Measurements from ENCODE around the gene SBF2. TPM values are rescaled to one million over a fixed set of nuclear protein-coding genes. Genes with fewer than 3 reads are reported as not detected.

SBF2 gene
- polyA plus RNA-seq, 1 donor from 2014 or later, result 53.4 TPM

GRCh38 chr11:9756878-9757277 is 537.1 kb downstream of the SBF2 start:
- TF ChIP-seq RAD21 (conservative IDR thresholded peaks at IDR 0.05), result no peak
- TF ChIP-seq EP300 (conservative IDR thresholded peaks at IDR 0.05; ENCODE audit: poor library complexity, severe bottlenecking), result no peak
- no peak for TF ChIP-seq REST (IDR thresholded peaks at IDR 0.05; ENCODE audit: borderline replicate concordance)
- no peak for TF ChIP-seq EZH2 (IDR thresholded peaks at IDR 0.05; ENCODE audit: borderline replicate concordance, insufficient read depth, low read length, poor library complexity, severe bottlenecking)
- no peak for TF ChIP-seq MXI1 (conservative IDR thresholded peaks at IDR 0.05; ENCODE audit: poor library complexity, severe bottlenecking)
- TF ChIP-seq SMC3 (conservative IDR thresholded peaks at IDR 0.05; ENCODE audit: poor library complexity), result no peak
- no peak for TF ChIP-seq CTCF (IDR thresholded peaks at IDR 0.05; ENCODE audit: poor library complexity, severe bottlenecking)
- TF ChIP-seq POLR2AphosphoS5 (IDR thresholded peaks at IDR 0.05), result no peak
- no peak for TF ChIP-seq TAF1 (IDR thresholded peaks at IDR 0.05; ENCODE audit: low read depth)
- Histone ChIP-seq H3K9me2 (ENCODE audit: insufficient read depth, low read length) (no peaks in the 10 kb centered on the region), H3K27ac (ENCODE audit: low read length) (no peak overlapping the region), H3K9me3 (ENCODE audit: low read length) (no peaks in the 10 kb centered on the region), H3K27me3 (ENCODE audit: insufficient read depth, low read depth, low read length) (peaks cover 7% of the 10 kb centered on the region), H3K36me3 (ENCODE audit: insufficient read depth, low read length) (no peaks in the 10 kb centered on the region), H3K4me3 (ENCODE audit: low read length) (no peak overlapping the region), H3K9ac (ENCODE audit: low read length) (no peak overlapping the region), H3F3A (ENCODE audit: insufficient read depth, low read length, poor library complexity, severe bottlenecking) (no peaks in the 10 kb centered on the region), H2AFZ (ENCODE audit: low read depth, low read length) (no peak overlapping the region), H4K20me1 (ENCODE audit: insufficient read depth) (no peaks in the 10 kb centered on the region), H3K4me2 (ENCODE audit: low read length) (no peak overlapping the region), H3K79me2 (replicated peaks; ENCODE audit: insufficient read depth, low read length) (no peaks in the 10 kb centered on the region)

DNA sequence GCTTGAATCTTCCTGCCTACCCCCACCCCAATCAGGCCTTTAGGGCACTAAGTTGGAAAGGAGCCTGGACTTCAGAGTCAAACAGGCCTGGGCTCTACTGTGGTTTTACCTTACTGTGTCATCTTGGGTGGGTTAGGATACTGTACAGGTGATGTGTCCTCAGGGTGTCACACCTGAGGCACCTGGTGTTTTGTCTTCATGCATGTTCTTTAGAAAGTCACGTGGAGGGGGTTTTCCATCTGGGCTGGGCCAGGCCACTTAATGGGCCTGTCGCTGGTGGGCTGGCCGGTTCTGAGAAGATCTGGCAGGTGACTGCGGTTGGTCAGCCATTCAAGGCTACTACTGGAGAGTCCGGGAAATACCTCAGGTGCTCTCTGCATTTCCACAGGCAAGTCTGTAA is 537.6 kb downstream of the SBF2 start:
- Histone ChIP-seq H4K20me1 (ENCODE audit: insufficient read depth) (no peaks in the 10 kb centered on the region), H3K9me3 (ENCODE audit: low read length) (no peaks in the 10 kb centered on the region), H3K9me2 (ENCODE audit: insufficient read depth, low read length) (no peaks in the 10 kb centered on the region), H2AFZ (ENCODE audit: low read depth, low read length) (no peak overlapping the region), H3K36me3 (ENCODE audit: insufficient read depth, low read length) (no peaks in the 10 kb centered on the region), H3K9ac (ENCODE audit: low read length) (no peak overlapping the region), H3K27me3 (ENCODE audit: insufficient read depth, low read depth, low read length) (peaks cover 7% of the 10 kb centered on the region), H3K4me3 (ENCODE audit: low read length) (no peak overlapping the region), H3K27ac (ENCODE audit: low read length) (no peak overlapping the region), H3K79me2 (replicated peaks; ENCODE audit: insufficient read depth, low read length) (no peaks in the 10 kb centered on the region), H3F3A (ENCODE audit: insufficient read depth, low read length, poor library complexity, severe bottlenecking) (no peaks in the 10 kb centered on the region), H3K4me2 (ENCODE audit: low read length) (no peak overlapping the region)
- TF ChIP-seq RAD21 (conservative IDR thresholded peaks at IDR 0.05) (no peak), EP300 (conservative IDR thresholded peaks at IDR 0.05; ENCODE audit: poor library complexity, severe bottlenecking) (no peak), EZH2 (IDR thresholded peaks at IDR 0.05; ENCODE audit: borderline replicate concordance, insufficient read depth, low read length, poor library complexity, severe bottlenecking) (no peak), MXI1 (conservative IDR thresholded peaks at IDR 0.05; ENCODE audit: poor library complexity, severe bottlenecking) (no peak), SMC3 (conservative IDR thresholded peaks at IDR 0.05; ENCODE audit: poor library complexity) (no peak)
